Thyroid gland (tissue), 4 donors: ENCODE results near the gene FBXO31.

Source experiments
- POLR2A ChIP-seq, 2 donors: fragments of 450-650 bp; IDR thresholded peaks; one replicate each; pipeline ENCODE4 v1.6.1; 2017; ENCODE audit warnings: antibody characterized with exemption in 2 of 2, mild to moderate bottlenecking in 2 of 2, moderate library complexity in 1 of 2
- TF ChIP-seq, protein P1 (sequence below), 6 experiments: fragments of 200-600 bp in 3 of 6; fragments of 450-650 bp in 3 of 6; sonication (generic) in 3 of 6; IDR thresholded peaks; one replicate each; pipeline ENCODE4 v1.5.1; 2016 to 2019; ENCODE audit warnings: antibody characterized with exemption in 6 of 6, mild to moderate bottlenecking in 2 of 6, inconsistent platforms in 1 of 6, moderate library complexity in 1 of 6

- TF ChIP-seq, protein P1, sequence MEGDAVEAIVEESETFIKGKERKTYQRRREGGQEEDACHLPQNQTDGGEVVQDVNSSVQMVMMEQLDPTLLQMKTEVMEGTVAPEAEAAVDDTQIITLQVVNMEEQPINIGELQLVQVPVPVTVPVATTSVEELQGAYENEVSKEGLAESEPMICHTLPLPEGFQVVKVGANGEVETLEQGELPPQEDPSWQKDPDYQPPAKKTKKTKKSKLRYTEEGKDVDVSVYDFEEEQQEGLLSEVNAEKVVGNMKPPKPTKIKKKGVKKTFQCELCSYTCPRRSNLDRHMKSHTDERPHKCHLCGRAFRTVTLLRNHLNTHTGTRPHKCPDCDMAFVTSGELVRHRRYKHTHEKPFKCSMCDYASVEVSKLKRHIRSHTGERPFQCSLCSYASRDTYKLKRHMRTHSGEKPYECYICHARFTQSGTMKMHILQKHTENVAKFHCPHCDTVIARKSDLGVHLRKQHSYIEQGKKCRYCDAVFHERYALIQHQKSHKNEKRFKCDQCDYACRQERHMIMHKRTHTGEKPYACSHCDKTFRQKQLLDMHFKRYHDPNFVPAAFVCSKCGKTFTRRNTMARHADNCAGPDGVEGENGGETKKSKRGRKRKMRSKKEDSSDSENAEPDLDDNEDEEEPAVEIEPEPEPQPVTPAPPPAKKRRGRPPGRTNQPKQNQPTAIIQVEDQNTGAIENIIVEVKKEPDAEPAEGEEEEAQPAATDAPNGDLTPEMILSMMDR (IDR thresholded peaks at IDR 0.05), result no peak
- TF ChIP-seq POLR2A (IDR thresholded peaks at IDR 0.05), result peak in 1 of 2 donors; percentile 12
These were observed 19.7 kb downstream of the FBXO31 start for GRCh38 chr16:87363771-87364455.
